HG03139 (cell line): ENCODE data around the gene FAM107B.
"Not testable (repeated sequence)": the region's sequence is repeated elsewhere in the genome, so short reads cannot be mapped to it uniquely, and the experiment has no call there.

Experiments
- ATAC-seq: cut with Tn5 transposase; IDR thresholded peaks from one replicate; pipeline ENCODE4 v1.9.1; 2021; ENCODE audit not compliant: unreplicated experiment

FAM107B gene

GRCh38 chr10:14696821-14697220, 77.9 kb downstream of the FAM107B start:
- no peak for ATAC-seq

DNA sequence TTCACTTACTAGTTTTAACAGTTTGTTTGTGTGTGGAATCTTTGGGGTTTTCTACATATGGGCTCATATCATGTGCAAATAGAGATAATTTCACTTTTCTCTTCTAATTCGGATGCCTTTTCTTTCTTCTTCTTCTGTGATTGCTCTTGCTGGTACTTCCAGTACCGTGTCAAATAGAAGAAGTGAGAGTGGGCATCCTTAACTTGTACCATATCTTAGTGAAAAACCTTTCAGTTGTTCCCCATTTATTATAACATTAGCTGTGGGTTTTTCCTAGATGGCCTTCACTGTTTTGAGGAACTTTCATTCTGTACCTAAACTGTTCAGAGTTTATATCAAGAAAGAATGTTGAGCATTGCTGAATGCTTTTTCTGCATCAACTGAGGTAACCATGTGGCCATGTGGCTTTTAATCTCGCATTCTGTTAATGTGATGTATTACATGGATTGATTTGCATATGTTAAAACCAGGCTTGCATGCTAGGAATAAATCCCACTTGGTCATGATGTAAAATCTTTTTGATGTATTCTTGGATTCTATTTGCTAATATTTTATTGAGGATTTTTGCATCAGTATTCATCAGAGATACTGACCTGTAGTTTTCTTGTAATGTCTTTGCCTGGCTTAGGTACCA, 78.7 kb downstream of the FAM107B start:
- ATAC-seq, result no peak

DNA sequence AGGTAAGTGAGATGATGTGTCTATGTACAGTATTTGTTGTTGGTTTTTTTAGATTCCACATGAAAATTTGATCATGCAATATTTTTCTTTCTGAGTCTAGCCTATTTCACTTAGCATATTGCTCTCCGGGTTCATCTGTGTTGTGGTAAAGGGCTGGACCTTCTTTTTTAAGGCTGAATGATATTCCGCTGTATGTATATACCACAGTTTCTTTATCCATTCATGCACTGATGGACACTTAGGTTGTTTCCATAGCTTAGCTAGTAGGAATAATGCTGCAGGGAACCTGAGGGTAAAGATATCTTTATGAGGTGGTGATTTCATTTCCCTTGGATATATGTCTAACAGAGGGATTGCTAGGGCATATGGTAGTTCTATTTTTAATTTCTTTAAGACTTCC, 80.8 kb downstream of the FAM107B start:
- no peak for ATAC-seq

DNA sequence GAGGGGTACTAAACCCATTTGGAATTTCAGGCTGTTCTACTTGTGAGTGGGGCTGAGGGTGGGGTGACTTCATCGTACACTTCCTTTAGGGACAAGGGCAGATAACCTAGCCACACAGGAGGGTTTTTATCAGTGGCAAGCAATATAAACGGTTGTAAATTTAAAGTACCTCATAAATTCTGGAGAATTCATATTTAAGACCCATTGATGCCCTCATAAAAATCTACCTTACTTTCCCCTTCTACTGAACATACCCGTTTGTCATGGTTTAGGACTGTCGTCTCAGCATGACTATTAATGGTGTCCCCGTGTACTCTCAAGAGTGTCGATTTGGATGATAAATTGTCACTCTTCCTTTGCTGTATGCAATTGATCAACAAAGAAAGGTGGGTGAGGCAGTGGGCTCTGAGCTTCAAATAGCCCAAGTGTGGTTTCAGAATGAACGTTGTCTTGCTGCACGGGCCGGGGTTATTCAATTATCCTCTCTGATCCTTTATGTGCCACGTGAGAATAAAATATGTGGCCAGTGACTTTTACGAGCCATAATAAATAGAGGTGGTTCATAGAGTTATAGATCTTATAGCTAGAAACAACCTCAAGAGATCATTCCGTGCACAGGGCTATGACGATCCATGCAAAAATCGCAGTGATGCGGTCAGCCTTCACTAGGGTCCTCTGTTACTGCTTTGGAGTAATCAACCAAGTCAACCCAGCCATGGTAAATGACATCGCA, 82.2 kb downstream of the FAM107B start:
- no peak for ATAC-seq

DNA sequence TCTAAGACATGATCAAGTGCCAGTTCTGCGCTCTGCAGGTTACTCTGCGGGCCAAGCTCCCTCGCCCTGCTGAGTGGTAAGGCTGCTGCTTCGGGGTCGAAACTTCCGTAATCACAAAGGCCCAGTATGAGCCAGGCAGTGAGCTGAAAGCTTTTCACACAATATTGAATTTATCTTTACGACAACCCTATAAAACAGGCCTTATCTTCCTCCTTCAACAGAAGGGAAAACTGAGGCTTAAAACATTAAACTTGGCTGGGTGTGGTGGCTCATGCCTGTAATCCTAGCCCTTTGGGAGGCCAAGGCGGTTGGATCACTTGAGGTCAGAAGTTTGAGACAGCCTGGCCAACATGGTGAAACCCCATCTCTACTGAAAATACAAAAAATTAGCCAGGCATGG, 83.3 kb downstream of the FAM107B start:
- ATAC-seq, result no peak

DNA sequence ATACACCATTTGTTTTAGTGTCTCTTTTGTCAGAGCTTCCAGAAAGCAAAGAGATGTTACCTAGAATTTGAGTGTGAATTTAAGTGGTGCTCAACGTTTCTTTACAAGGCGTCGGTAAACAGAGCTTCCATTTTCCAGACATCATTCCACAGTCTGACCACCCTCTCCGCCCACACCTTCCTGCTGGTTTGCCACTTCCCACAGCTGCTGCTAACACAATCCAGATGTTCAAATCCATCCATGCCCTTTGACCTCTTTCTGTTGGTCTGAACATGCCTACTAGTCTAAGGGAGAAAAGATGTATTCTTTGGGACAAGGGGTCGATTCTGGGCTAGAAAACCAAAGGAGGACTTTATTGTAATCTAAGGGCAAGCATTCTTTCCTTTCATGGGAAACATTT, 86.1 kb downstream of the FAM107B start:
- ATAC-seq, result no peak

DNA sequence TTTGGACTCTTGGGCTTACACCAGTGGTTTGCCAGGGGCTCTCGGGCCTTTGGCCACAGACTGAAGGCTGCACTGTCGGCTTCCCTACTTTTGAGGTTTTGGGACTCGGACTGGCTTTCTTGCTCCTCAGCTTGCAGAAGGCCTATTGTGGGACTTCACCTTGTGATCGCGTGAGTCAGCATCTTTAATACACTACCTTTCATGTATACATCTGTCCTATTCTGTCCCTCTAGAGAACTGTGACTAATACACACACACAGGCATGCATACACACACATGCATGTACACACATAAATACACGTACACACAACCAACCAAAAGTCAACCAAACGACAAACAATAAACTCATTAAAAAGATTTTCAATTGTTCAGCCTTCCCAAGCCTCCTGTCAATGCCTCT, 86.5 kb downstream of the FAM107B start:
- ATAC-seq, result not testable (repeated sequence)

GRCh38 chr10:14687340-14687739, 87.4 kb downstream of the FAM107B start:
- ATAC-seq, result no peak

DNA sequence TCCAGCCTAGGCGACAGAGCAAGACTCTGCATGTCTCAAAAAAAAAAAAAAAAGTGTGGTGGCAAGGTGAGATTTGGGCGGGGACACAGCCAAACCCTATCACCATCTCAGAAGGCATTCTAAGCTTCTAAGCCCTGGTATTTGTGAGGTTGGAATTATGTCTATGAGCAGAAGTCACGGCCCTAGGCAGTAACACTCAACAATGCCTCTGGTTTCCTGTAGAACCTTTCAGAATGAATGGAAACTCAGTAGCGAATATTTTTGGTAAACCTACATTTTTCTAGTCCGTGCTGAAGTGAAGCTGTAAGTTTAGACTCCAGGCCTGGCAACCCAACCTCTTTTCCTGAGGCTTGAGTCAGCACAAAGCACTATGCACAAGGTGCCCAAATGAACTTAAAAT, 88.3 kb downstream of the FAM107B start:
- ATAC-seq, result no peak

DNA sequence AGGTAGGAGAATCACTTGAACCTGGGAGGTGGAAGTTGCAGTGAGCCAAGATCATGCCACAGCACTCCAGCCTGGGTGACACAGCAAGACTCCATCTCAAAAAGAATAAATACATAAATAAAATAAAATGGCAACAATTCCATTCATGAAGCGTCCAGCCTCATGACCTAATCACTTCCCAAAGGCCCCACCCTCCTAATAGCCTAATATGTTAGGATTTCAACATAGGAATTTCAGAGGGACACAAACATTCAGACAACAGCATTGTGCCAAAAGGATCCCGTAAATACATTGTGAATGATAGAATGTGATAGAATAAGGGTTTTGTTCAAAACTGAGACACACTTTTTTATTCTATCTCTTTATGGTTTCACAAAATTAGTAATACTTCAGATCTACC, 90.3 kb downstream of the FAM107B start:
- no peak for ATAC-seq

DNA sequence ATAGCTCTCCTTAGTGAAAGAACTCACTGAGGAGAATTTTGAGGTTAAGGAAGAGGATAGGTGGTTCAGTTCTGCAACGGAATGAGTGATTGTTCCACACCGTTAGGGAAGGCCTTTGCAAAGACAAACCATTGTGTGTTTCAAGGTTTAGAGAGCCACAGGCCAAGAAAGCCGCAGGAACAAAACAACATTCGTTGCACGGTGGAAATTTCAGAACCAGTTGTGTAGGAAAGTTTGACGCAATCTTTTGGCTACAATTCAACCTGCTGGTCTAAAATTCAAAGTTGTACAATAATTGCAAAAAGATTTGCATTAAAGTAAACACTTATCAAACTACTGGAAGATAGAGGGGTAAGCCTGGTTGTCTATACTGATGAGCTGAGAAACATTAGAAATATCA, 91.4 kb downstream of the FAM107B start:
- no peak for ATAC-seq

GRCh38 chr10:14681802-14682201, 92.9 kb downstream of the FAM107B start:
- no peak for ATAC-seq

GRCh38 chr10:14681305-14681704, 93.4 kb downstream of the FAM107B start:
- ATAC-seq, result no peak

GRCh38 chr10:14678637-14679036, 96.1 kb downstream of the FAM107B start:
- no peak for ATAC-seq

- no peak for ATAC-seq
Measured at GRCh38 chr10:14676732-14677131, 98.0 kb downstream of the FAM107B start.

- ATAC-seq, result no peak
Measured at GRCh38 chr10:14674376-14675050, 100.2 kb downstream of the FAM107B start.

DNA sequence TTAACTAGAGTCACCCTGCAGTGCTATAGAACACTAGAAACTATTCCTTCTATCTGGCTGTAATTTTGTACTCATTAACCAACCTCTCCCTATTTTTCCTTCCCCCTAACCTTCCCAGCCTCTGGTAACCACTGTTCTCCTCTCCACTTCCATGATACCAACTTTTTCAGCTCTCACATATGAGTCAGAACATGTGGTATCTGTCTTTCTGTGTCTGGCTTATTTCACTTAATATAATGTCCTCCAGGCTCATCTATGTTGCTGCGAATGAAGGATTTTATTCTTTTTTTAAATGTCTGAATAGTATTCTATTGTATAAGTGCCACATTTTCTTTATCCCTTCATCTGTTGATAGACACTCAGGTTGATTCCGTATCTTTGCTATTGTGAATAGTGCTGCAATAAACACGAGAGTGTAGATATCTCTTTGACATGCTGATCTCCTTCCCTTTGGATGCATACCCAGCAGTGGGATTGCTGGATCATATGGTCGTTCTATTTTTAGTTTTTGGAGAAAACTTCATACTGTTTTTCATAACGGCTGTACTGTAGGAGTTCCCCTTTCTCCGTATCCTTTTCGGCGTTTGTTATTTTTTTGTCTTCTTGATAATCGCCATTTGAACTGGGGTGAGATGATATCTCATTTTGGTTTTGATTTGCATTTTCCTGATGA, 101.4 kb downstream of the FAM107B start:
- ATAC-seq, result no peak

GRCh38 chr10:14671386-14671831, 103.3 kb downstream of the FAM107B start:
- no peak for ATAC-seq

DNA sequence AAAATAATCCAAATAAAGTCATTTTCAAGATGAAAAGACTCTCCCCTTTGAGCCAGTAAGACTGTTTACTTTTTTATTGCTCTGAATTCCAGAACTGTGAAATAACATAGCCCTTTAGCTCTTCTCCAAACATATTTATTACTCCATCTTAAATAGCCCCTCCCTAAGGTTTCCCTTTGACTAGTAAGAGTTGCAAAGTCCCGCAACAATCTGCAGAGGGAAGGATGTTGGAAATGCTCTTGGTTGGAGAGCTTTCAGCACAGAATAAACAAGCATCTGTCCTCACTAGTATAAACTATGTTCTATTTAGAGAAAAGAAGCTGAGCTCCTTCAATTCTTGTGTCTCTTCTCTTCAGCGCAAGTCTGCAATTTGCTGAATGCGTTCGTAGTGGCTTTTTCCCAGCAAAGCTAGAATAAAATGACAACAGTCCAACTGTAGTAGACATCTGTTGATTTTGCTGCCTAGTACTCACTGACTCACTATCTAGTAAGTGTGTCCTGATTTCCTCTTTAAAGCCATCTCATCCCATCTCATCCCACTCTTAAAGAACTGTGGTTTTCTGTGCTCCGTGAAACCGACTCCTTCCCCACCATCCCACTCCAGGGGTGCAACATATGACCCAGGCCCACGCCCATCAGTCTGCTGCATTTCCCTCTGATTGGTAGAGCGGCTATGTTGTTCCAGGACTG, 104.0 kb downstream of the FAM107B start:
- ATAC-seq, result no peak

GRCh38 chr10:14669576-14669975, 105.1 kb downstream of the FAM107B start:
- ATAC-seq, result no peak

DNA sequence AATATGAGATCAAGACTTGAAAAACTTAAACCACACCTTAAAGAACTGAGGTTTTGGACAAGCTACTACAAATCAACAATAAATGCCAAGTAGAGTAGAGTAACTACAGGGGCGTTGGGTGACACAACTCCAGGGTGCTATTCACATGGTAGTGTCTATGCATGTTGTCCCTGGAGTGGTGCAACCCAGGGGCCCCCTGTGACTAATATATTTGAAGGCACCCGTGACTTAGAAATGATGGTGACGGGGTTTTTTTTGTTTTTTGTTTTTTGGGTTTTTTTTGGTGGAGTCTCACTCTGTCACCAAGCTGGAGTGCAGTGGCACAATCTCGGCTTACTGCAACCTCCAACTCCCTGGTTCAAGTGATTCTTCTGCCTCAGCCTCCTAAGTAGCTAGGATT, 106.9 kb downstream of the FAM107B start:
- no peak for ATAC-seq
